ENCODE measurements around the gene TTLL8. TPM values are rescaled to one million over a fixed set of nuclear protein-coding genes. Genes with fewer than 3 reads are reported as not detected.

Gene TTLL8
- total and polyA plus RNA-seq, 2 of the 8 experiments (the other 6 are each of a cell fraction or from before 2014, with no cell fraction given), result not detected

- 0 out of 4 replicates have a peak, but pooled peaks of 1 of the 2 experiments have one; percentile 30 for TF ChIP-seq SIN3A (conservative IDR thresholded peaks at IDR 0.05 in 1 of 2, IDR thresholded peaks at IDR 0.05 in 1 of 2; ENCODE audit: low read depth in 1 of 2, low read length in 2 of 2)
- TF ChIP-seq, protein P1, sequence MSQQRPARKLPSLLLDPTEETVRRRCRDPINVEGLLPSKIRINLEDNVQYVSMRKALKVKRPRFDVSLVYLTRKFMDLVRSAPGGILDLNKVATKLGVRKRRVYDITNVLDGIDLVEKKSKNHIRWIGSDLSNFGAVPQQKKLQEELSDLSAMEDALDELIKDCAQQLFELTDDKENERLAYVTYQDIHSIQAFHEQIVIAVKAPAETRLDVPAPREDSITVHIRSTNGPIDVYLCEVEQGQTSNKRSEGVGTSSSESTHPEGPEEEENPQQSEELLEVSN (IDR thresholded peaks at IDR 0.05), result no peak
- TF ChIP-seq SUZ12 (IDR thresholded peaks at IDR 0.05; ENCODE audit: low read length), result peak; percentile 16; the same call in 1 of the 2 replicates
Observed at GRCh38 chr22:50058906-50059880, 1.1 kb upstream of the TTLL8 start (continued).

Data from H1 (cell line).